SH-SY5Y (cell line): ENCODE data around the gene RAI14.

ENCODE experiments used
- GATA2 ChIP-seq: IDR thresholded peaks from 2 replicates; pipeline ENCODE4 v1.6.1; 2011; ENCODE audit warnings: mild to moderate bottlenecking, low read depth, low read length
- GATA3 ChIP-seq: IDR thresholded peaks from 2 replicates; pipeline ENCODE4 v1.6.1; 2011; ENCODE audit warnings: low read depth, mild to moderate bottlenecking, low read length, moderate library complexity

DNA sequence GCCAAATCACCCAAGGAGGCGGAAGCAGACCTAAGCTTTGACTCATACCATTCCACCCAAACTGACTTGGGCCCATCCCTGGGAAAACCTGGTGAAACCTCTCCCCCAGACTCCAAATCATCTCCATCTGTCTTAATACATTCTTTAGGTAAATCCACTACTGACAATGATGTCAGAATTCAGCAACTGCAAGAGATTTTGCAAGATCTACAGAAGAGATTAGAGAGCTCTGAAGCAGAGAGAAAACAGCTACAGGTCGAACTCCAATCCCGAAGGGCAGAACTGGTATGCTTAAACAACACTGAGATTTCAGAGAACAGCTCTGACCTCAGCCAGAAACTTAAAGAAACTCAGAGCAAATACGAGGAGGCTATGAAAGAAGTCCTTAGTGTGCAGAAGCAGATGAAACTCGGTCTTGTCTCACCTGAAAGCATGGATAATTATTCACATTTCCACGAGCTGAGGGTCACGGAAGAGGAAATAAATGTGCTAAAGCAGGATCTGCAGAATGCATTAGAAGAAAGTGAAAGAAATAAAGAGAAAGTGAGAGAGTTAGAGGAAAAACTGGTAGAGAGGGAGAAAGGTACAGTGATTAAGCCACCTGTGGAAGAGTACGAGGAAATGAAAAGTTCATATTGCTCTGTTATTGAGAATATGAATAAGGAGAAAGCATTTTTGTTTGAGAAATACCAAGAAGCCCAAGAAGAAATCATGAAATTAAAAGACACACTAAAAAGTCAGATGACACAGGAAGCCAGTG lies 167.0 kb downstream of the RAI14 start:
- no peak for TF ChIP-seq GATA2
- TF ChIP-seq GATA3 = no peak
